Measurements from ENCODE around the gene CD86. TPM values are rescaled to one million over a fixed set of nuclear protein-coding genes. Genes with fewer than 3 reads are reported as not detected.

CD86 gene
- total RNA-seq, 1 experiment from 2014 or later = not detected

DNA sequence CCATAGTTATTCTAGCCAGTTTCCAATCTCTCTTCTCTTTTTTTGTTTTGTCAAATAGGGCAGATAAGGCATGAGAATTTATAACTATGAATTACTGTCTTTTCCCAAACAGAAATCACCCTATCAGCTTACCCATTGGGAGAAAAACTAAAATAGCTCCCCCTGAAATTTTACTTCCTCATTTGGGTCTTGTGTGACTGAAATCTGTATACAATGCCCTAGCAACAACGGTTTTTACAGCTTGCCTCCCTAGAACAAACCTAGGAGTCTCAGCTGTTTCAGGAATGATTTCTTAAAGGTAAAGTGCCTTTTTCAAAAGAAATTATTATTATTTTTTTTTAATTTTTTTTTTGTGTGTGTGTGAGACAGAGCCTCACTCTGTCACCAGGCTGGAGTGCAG lies 56.8 kb downstream of the CD86 start:
- intact Hi-C loops (cut with micrococcal nuclease; ENCODE audit: unreplicated experiment) (no loop called here), in situ Hi-C loops (cut with HindIII; ENCODE audit: low pct_unique_long_range_greater_than_20kb, low sequenced_read_pairs) (no loop called here)
- CTCF ChIA-PET = no interaction called here

DNA sequence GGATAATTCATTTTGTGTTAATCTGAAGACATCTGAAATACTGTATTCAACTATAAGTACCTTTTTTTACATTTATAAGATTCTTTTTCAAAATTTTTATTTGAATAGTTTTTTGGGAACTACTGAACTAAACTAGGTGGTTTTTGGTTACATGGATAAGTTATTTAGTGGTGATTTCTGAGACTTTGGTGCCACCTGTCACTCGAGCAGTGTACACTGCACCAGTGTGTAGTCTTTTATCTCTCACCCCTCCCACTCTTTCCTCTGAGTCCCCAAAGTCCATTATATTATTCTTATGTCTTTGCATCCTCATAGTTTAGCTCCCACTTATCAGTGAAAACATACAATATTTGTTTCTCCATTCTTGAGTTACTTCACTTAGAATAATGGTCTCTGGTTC lies 57.6 kb downstream of the CD86 start:
- BruUV-seq (replicated peaks) = no TSS peak
- TF ChIP-seq TCF7L2 (IDR thresholded peaks at IDR 0.05; ENCODE audit: low read depth, low read length) (no peak), POLR2AphosphoS5 (IDR thresholded peaks at IDR 0.05; ENCODE audit: low read depth, low read length) (no peak), SIN3A (IDR thresholded peaks at IDR 0.05; ENCODE audit: borderline replicate concordance, insufficient read depth, low read depth, low read length) (no peak)
- TF ChIP-seq, protein P1, sequence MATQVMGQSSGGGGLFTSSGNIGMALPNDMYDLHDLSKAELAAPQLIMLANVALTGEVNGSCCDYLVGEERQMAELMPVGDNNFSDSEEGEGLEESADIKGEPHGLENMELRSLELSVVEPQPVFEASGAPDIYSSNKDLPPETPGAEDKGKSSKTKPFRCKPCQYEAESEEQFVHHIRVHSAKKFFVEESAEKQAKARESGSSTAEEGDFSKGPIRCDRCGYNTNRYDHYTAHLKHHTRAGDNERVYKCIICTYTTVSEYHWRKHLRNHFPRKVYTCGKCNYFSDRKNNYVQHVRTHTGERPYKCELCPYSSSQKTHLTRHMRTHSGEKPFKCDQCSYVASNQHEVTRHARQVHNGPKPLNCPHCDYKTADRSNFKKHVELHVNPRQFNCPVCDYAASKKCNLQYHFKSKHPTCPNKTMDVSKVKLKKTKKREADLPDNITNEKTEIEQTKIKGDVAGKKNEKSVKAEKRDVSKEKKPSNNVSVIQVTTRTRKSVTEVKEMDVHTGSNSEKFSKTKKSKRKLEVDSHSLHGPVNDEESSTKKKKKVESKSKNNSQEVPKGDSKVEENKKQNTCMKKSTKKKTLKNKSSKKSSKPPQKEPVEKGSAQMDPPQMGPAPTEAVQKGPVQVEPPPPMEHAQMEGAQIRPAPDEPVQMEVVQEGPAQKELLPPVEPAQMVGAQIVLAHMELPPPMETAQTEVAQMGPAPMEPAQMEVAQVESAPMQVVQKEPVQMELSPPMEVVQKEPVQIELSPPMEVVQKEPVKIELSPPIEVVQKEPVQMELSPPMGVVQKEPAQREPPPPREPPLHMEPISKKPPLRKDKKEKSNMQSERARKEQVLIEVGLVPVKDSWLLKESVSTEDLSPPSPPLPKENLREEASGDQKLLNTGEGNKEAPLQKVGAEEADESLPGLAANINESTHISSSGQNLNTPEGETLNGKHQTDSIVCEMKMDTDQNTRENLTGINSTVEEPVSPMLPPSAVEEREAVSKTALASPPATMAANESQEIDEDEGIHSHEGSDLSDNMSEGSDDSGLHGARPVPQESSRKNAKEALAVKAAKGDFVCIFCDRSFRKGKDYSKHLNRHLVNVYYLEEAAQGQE (IDR thresholded peaks at IDR 0.05; ENCODE audit: insufficient read depth in 1 of 2, low read depth in 2 of 2, low read length in 1 of 2) = no peak
- TF ChIP-seq, protein P2, sequence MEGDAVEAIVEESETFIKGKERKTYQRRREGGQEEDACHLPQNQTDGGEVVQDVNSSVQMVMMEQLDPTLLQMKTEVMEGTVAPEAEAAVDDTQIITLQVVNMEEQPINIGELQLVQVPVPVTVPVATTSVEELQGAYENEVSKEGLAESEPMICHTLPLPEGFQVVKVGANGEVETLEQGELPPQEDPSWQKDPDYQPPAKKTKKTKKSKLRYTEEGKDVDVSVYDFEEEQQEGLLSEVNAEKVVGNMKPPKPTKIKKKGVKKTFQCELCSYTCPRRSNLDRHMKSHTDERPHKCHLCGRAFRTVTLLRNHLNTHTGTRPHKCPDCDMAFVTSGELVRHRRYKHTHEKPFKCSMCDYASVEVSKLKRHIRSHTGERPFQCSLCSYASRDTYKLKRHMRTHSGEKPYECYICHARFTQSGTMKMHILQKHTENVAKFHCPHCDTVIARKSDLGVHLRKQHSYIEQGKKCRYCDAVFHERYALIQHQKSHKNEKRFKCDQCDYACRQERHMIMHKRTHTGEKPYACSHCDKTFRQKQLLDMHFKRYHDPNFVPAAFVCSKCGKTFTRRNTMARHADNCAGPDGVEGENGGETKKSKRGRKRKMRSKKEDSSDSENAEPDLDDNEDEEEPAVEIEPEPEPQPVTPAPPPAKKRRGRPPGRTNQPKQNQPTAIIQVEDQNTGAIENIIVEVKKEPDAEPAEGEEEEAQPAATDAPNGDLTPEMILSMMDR (IDR thresholded peaks at IDR 0.05) = no peak
- ChIA-PET CTCF (no interaction called here), POLR2A (no interaction called here)
- no peak for DNase-seq (ENCODE audit: low read depth, low spot score)
- H3K27ac ChIP-seq (ENCODE audit: low read length) = no peak overlapping the region
- H3K4me3 ChIP-seq (ENCODE audit: low read depth in 2 of 2, low read length in 2 of 2) = no peak overlapping the region
- no peaks in the 10 kb centered on the region; the same call in 1 of the 2 replicates for H3K27me3 ChIP-seq (ENCODE audit: control insufficient read depth, insufficient read depth, low read length)
- no peaks in the 10 kb centered on the region for H3K4me1 ChIP-seq (ENCODE audit: control insufficient read depth, insufficient read depth, low read length)
- no peak for ATAC-seq
- intact Hi-C loops (cut with micrococcal nuclease; ENCODE audit: unreplicated experiment) = no loop called here
- H3K36me3 ChIP-seq (ENCODE audit: control insufficient read depth, insufficient read depth, low read length) = no peaks in the 10 kb centered on the region
- in situ Hi-C loops (cut with HindIII; ENCODE audit: low pct_unique_long_range_greater_than_20kb, low sequenced_read_pairs) = no loop called here
- H3K9me3 ChIP-seq (ENCODE audit: control insufficient read depth, insufficient read depth, low read depth, low read length) = no peaks in the 10 kb centered on the region

More for the DNA sequence above, 56.8 kb downstream of the CD86 start:
- no peak overlapping the region for H3K27ac ChIP-seq (ENCODE audit: low read length)
- H3K27me3 ChIP-seq (ENCODE audit: control insufficient read depth, insufficient read depth, low read length) = no peaks in the 10 kb centered on the region; the same call in 1 of the 2 replicates
- H3K9me3 ChIP-seq (ENCODE audit: control insufficient read depth, insufficient read depth, low read depth, low read length) = no peaks in the 10 kb centered on the region
- POLR2A ChIA-PET = no interaction called here
- DNase-seq (ENCODE audit: low read depth, low spot score) (no peak), ATAC-seq (no peak)
- H3K4me3 ChIP-seq (ENCODE audit: low read depth in 2 of 2, low read length in 2 of 2) = no peak overlapping the region
- no peaks in the 10 kb centered on the region for H3K4me1 ChIP-seq (ENCODE audit: control insufficient read depth, insufficient read depth, low read length)
- H3K36me3 ChIP-seq (ENCODE audit: control insufficient read depth, insufficient read depth, low read length) = no peaks in the 10 kb centered on the region
- TF ChIP-seq, protein P1 (IDR thresholded peaks at IDR 0.05; ENCODE audit: insufficient read depth in 1 of 2, low read depth in 2 of 2, low read length in 1 of 2) = no peak
- TF ChIP-seq, protein P2 (IDR thresholded peaks at IDR 0.05) = no peak
- TF ChIP-seq SIN3A (IDR thresholded peaks at IDR 0.05; ENCODE audit: borderline replicate concordance, insufficient read depth, low read depth, low read length) (no peak), POLR2AphosphoS5 (IDR thresholded peaks at IDR 0.05; ENCODE audit: low read depth, low read length) (no peak), TCF7L2 (IDR thresholded peaks at IDR 0.05; ENCODE audit: low read depth, low read length) (no peak)
- no TSS peak for BruUV-seq (replicated peaks)
